ELR (cell line): ENCODE measurements around the gene AGAP1.

Experiments used
- DNase-seq: peaks from one replicate; pipeline ENCODE4 v3.0.0-alpha.2; 2015; ENCODE audit warnings: low read depth

AGAP1 gene

GRCh38 chr2:235999011-235999410, 505.2 kb downstream of the AGAP1 start:
- DNase-seq = no peak

GRCh38 chr2:236001166-236001828, 507.5 kb downstream of the AGAP1 start:
- no peak for DNase-seq

GRCh38 chr2:236001854-236002253, 508.0 kb downstream of the AGAP1 start:
- no peak for DNase-seq

GRCh38 chr2:236008006-236008405, 514.2 kb downstream of the AGAP1 start:
- DNase-seq = no peak

- DNase-seq = no peak
These were observed 515.0 kb downstream of the AGAP1 start for GRCh38 chr2:236008857-236009256.

GRCh38 chr2:236010920-236011685, 517.3 kb downstream of the AGAP1 start:
- no peak for DNase-seq

- DNase-seq = no peak
These were observed 518.3 kb downstream of the AGAP1 start for GRCh38 chr2:236012155-236012554.

GRCh38 chr2:236014408-236015131, 520.7 kb downstream of the AGAP1 start:
- no peak for DNase-seq

- no peak for DNase-seq
These were observed 521.3 kb downstream of the AGAP1 start for GRCh38 chr2:236015171-236015570.

- no peak for DNase-seq
These were observed 522.7 kb downstream of the AGAP1 start for GRCh38 chr2:236016496-236016895.

- no peak for DNase-seq
These were observed 523.6 kb downstream of the AGAP1 start for GRCh38 chr2:236017446-236017845.

- DNase-seq = no peak
These were observed 525.6 kb downstream of the AGAP1 start for GRCh38 chr2:236019434-236019833.

GRCh38 chr2:236021499-236022057, 527.7 kb downstream of the AGAP1 start:
- no peak for DNase-seq

GRCh38 chr2:236022128-236022527, 528.3 kb downstream of the AGAP1 start:
- no peak for DNase-seq

- no peak for DNase-seq
These were observed 532.0 kb downstream of the AGAP1 start for GRCh38 chr2:236025892-236026291.

GRCh38 chr2:236026841-236027240, 533.0 kb downstream of the AGAP1 start:
- DNase-seq = no peak

GRCh38 chr2:236028066-236028465, 534.2 kb downstream of the AGAP1 start:
- DNase-seq = no peak

- no peak for DNase-seq
These were observed 539.6 kb downstream of the AGAP1 start for GRCh38 chr2:236033462-236033861.

- no peak for DNase-seq
These were observed 541.1 kb downstream of the AGAP1 start for GRCh38 chr2:236034974-236035373.

GRCh38 chr2:236036045-236036444, 542.2 kb downstream of the AGAP1 start:
- no peak for DNase-seq

GRCh38 chr2:236038096-236038495, 544.3 kb downstream of the AGAP1 start:
- no peak for DNase-seq

- DNase-seq = no peak
These were observed 546.9 kb downstream of the AGAP1 start for GRCh38 chr2:236040600-236041328.
